Measurements from ENCODE around the gene CFAP73. TPM values are rescaled to one million over a fixed set of nuclear protein-coding genes. Genes with fewer than 3 reads are reported as not detected.

The CFAP73 gene
- total and polyA plus RNA-seq, 2 experiments from 2014 or later: 0.50 to 0.59 TPM

- no peak overlapping the region; the same call in 2 of the 3 replicates for H3K4me3 Mint-ChIP-seq
- ATAC-seq: peak; percentile 95
- H3K27ac ChIP-seq (ENCODE audit: low read depth): no peak overlapping the region
Measured at GRCh38 chr12:113161415-113162016, 12.0 kb downstream of the CFAP73 start.

GRCh38 chr12:113162102-113163029 is 12.8 kb downstream of the CFAP73 start:
- 0 out of 2 replicates have a peak overlapping the region, but pooled peaks have one; percentile 43 for H3K4me3 ChIP-seq
- peaks cover 14% of the 10 kb centered on the region; the same call in 1 of the 2 replicates for H4K20me1 ChIP-seq (replicated peaks; ENCODE audit: insufficient read depth)
- H3F3A ChIP-seq (replicated peaks; ENCODE audit: low read depth): peaks cover 11% of the 10 kb centered on the region; the same call in 1 of the 2 replicates
- ATAC-seq (peak; percentile 38), DNase-seq (ENCODE audit: low spot score) (peak; percentile 54)
- H3K36me3 ChIP-seq (ENCODE audit: insufficient read depth): peaks cover 6% of the 10 kb centered on the region; the same call in 1 of the 2 replicates
- H3K36me3 Mint-ChIP-seq (ENCODE audit: low read depth): peaks cover 73% of the 10 kb centered on the region
- H3K4me3 Mint-ChIP-seq: peak overlapping the region; percentile 37; the same call in 1 of the 3 replicates
- peaks cover 22% of the 10 kb centered on the region for H3K27me3 Mint-ChIP-seq (ENCODE audit: insufficient read depth, low read depth, poor library complexity)
- H3K4me2 ChIP-seq: peak overlapping the region; percentile 64
- H3K9me2 ChIP-seq (ENCODE audit: insufficient read depth): no peaks in the 10 kb centered on the region
- no peaks in the 10 kb centered on the region for H3K27me3 ChIP-seq (ENCODE audit: insufficient read depth)
- H3K79me2 ChIP-seq (replicated peaks; ENCODE audit: insufficient read depth): no peaks in the 10 kb centered on the region
- peaks cover 25% of the 10 kb centered on the region for H3K4me1 Mint-ChIP-seq
- H3K9me3 Mint-ChIP-seq: peaks cover 3% of the 10 kb centered on the region; the same call in 1 of the 3 replicates
- peak overlapping the region; percentile 76 for H3K27ac Mint-ChIP-seq
- peaks cover 9% of the 10 kb centered on the region; the same call in 1 of the 2 replicates for H3K4me1 ChIP-seq (ENCODE audit: insufficient read depth)
- no peak overlapping the region for H2AFZ ChIP-seq
- no peak overlapping the region for H3K27ac ChIP-seq (ENCODE audit: low read depth)
- TF ChIP-seq CTCF (conservative IDR thresholded peaks at IDR 0.05; ENCODE audit: low read depth in 2 of 2) (no peak), STAT1 (IDR thresholded peaks at IDR 0.05; ENCODE audit: unreplicated experiment) (no peak), EZH2phosphoT487 (IDR thresholded peaks at IDR 0.05; ENCODE audit: unreplicated experiment) (no peak), ZNF462 (CRISPR knock-in tag; IDR thresholded peaks at IDR 0.05) (no peak), CREB1 (CRISPR knock-in tag; IDR thresholded peaks at IDR 0.05; ENCODE audit: low read depth) (no peak)

More at GRCh38 chr12:113161415-113162016, 12.0 kb downstream of the CFAP73 start:
- no peak for TF ChIP-seq NANOG (IDR thresholded peaks at IDR 0.05; ENCODE audit: borderline replicate concordance)
- peak; percentile 32; the same call in 1 of the 2 replicates for TF ChIP-seq POLR2AphosphoS5 (IDR thresholded peaks at IDR 0.05; ENCODE audit: low read depth)
- DNase-seq (ENCODE audit: low spot score): peak; percentile 98
- peaks cover 3% of the 10 kb centered on the region; the same call in 1 of the 3 replicates for H3K9me3 Mint-ChIP-seq
- Histone ChIP-seq H3F3A (replicated peaks; ENCODE audit: low read depth) (peaks cover 11% of the 10 kb centered on the region; the same call in 1 of the 2 replicates), H3K4me1 (ENCODE audit: insufficient read depth) (peaks cover 9% of the 10 kb centered on the region; the same call in 1 of the 2 replicates), H4K20me1 (replicated peaks; ENCODE audit: insufficient read depth) (peaks cover 14% of the 10 kb centered on the region; the same call in 1 of the 2 replicates), H2AFZ (no peak overlapping the region), H3K9me2 (ENCODE audit: insufficient read depth) (no peaks in the 10 kb centered on the region), H3K79me2 (replicated peaks; ENCODE audit: insufficient read depth) (no peaks in the 10 kb centered on the region), H3K27me3 (ENCODE audit: insufficient read depth) (no peaks in the 10 kb centered on the region), H3K36me3 (ENCODE audit: insufficient read depth) (peaks cover 6% of the 10 kb centered on the region; the same call in 1 of the 2 replicates), H3K4me3 (0 out of 2 replicates have a peak overlapping the region, but pooled peaks have one; percentile 43), H3K4me2 (peak overlapping the region; percentile 64)
- H3K27ac Mint-ChIP-seq: peak overlapping the region; percentile 83
- H3K36me3 Mint-ChIP-seq (ENCODE audit: low read depth): peaks cover 75% of the 10 kb centered on the region
- H3K4me1 Mint-ChIP-seq: peaks cover 25% of the 10 kb centered on the region
- H3K27me3 Mint-ChIP-seq (ENCODE audit: insufficient read depth, low read depth, poor library complexity): peaks cover 22% of the 10 kb centered on the region
